Left lung (tissue), 10 donors: ENCODE data around the gene ABHD2. TPM values are rescaled to one million over a fixed set of nuclear protein-coding genes. Genes with fewer than 3 reads are reported as not detected.

Source experiments
- ATAC-seq: fragments of 200-7000 bp; cut with Tn5 transposase; one replicate; pipeline ENCODE4 v1.9.1; 2020; ENCODE audit warnings: moderate library complexity
- DNase-seq, 4 donors: peaks; one replicate each; pipeline ENCODE4 v3.0.0-alpha.2; 2013 to 2020
- H3K27ac ChIP-seq, 2 donors: fragments of 200-600 bp; sonication (generic) in 1 of 2; one replicate each; pipeline versions ENCODE4 v1.5.0 to v1.8.0; 2020 to 2021
- H3K27me3 ChIP-seq, 2 donors: fragments of 200-600 bp; sonication (generic) in 1 of 2; one replicate each; pipeline versions ENCODE4 v1.5.0 to v1.8.0; 2020 to 2021
- H3K36me3 ChIP-seq, 2 donors: fragments of 200-600 bp; sonication (generic) in 1 of 2; one replicate each; pipeline versions ENCODE4 v1.5.0 to v1.8.0; 2020 to 2021
- H3K4me1 ChIP-seq, 2 donors: fragments of 200-600 bp; one replicate each; pipeline ENCODE4 v1.8.0; 2021
- H3K4me3 ChIP-seq, 2 donors: fragments of 200-600 bp; sonication (generic) in 1 of 2; one replicate each; pipeline versions ENCODE4 v1.5.0 to v1.8.0; 2020 to 2021; ENCODE audit warnings: mild to moderate bottlenecking in 1 of 2
- H3K9me3 ChIP-seq, 2 donors: fragments of 200-600 bp; sonication (generic) in 1 of 2; one replicate each; pipeline versions ENCODE4 v1.5.0 to v1.8.0; 2020 to 2021
- CTCF ChIP-seq, 2 donors: fragments of 200-600 bp; sonication (generic) in 1 of 2; IDR thresholded peaks; one replicate each; pipeline versions ENCODE4 v1.5.0 to v1.8.0; 2021; ENCODE audit warnings: antibody characterized with exemption in 2 of 2
- intact Hi-C, 2 donors: fragments of 100-400 bp; cut with DNase I; formaldehyde crosslinking; loops; one replicate each; pipeline versions ENCODE4 v1.11.2 to v1.14.2; 2022
- polyA plus RNA-seq, 6 donors: library from polyadenylated mRNA; unstranded; fragments of 120-200 nt; gene quantifications; one replicate each; pipeline ENCODE4 v1.2.1, GENCODE V29; 2013; ENCODE audit not compliant: insufficient read length in 6 of 6
- total RNA-seq, 2 donors: library from RNA; stranded (reverse); fragmentation: NEBNext Ultra II Directional; extraction: Animal tissue kit (Norgen Biotek cat#: 25700); gene quantifications; one replicate each; pipeline ENCODE4 v1.2.1, GENCODE V29; 2021
- donor health status: DM: no; HTN: yes; CAD: no.
- donor health status: DM: no; HTN: no; CAD: no.

The ABHD2 gene
- total and polyA plus RNA-seq, 8 donors, result 35.4 to 231 (median 46.9) TPM

GRCh38 chr15:89088605-89089315 is 504 bp downstream of the ABHD2 start:
- no peak for TF ChIP-seq CTCF (IDR thresholded peaks at IDR 0.05)
- Histone ChIP-seq H3K4me1 (peaks cover 23 to 58% of the 10 kb centered on the region in 2 donors), H3K27ac (peak overlapping the region; percentile 83 to 90), H3K9me3 (no peaks in the 10 kb centered on the region), H3K27me3 (no peaks in the 10 kb centered on the region), H3K4me3 (peak overlapping the region; percentile 79 to 85), H3K36me3 (no peaks in the 10 kb centered on the region)
- peak in 2 of 4 donors; percentile 58 to 85 for DNase-seq
- intact Hi-C loops, result no loop called here
- peak; percentile 38 for ATAC-seq

- Histone ChIP-seq H3K27ac (peak overlapping the region; percentile 83 to 90), H3K27me3 (no peaks in the 10 kb centered on the region), H3K4me1 (peaks cover 23 to 66% of the 10 kb centered on the region in 2 donors), H3K36me3 (no peaks in the 10 kb centered on the region), H3K4me3 (peak overlapping the region; percentile 79 to 85), H3K9me3 (no peaks in the 10 kb centered on the region)
- TF ChIP-seq CTCF (IDR thresholded peaks at IDR 0.05), result no peak
- intact Hi-C loops, result no loop called here
- DNase-seq (no peak), ATAC-seq (no peak)
Measured at GRCh38 chr15:89089316-89090230, 1.3 kb downstream of the ABHD2 start.

GRCh38 chr15:89090791-89091626 is 2.8 kb downstream of the ABHD2 start:
- H3K27ac ChIP-seq, result peak overlapping the region; percentile 83 to 90
- peak; percentile 26 for ATAC-seq

GRCh38 chr15:89091627-89092220 is 3.5 kb downstream of the ABHD2 start:
- DNase-seq, result no peak
- H3K4me3 ChIP-seq, result peak overlapping the region; percentile 1 to 85
- H3K36me3 ChIP-seq, result no peaks in the 10 kb centered on the region
- intact Hi-C loops, result no loop called here
- peak overlapping the region; percentile 83 to 90 for H3K27ac ChIP-seq
- ATAC-seq, result no peak
- no peak for TF ChIP-seq CTCF (IDR thresholded peaks at IDR 0.05)
- peaks cover 23 to 85% of the 10 kb centered on the region in 2 donors for H3K4me1 ChIP-seq
- no peaks in the 10 kb centered on the region for H3K9me3 ChIP-seq
- no peaks in the 10 kb centered on the region for H3K27me3 ChIP-seq

More at GRCh38 chr15:89090791-89091626, 2.8 kb downstream of the ABHD2 start:
- peak overlapping the region; percentile 1 to 85 for H3K4me3 ChIP-seq
- intact Hi-C loops, result no loop called here
- H3K4me1 ChIP-seq, result peaks cover 23 to 78% of the 10 kb centered on the region in 2 donors
- peak in 3 of 4 donors; percentile 70 to 89 (median 82) for DNase-seq
- no peaks in the 10 kb centered on the region for H3K36me3 ChIP-seq
- H3K27me3 ChIP-seq, result no peaks in the 10 kb centered on the region
- no peak for TF ChIP-seq CTCF (IDR thresholded peaks at IDR 0.05)
- H3K9me3 ChIP-seq, result no peaks in the 10 kb centered on the region
